PFSK-1 (cell line): ENCODE results near the gene LYL1.

Experiments used
- FOXP2 ChIP-seq: optimal IDR thresholded peaks from 2 replicates; pipeline ENCODE3; 2011; ENCODE audit warnings: borderline replicate concordance, control low read depth, inconsistent platforms; ENCODE audit not compliant: insufficient read depth; ENCODE audit errors: extremely low read length, extremely low read depth
- POLR2AphosphoS5 ChIP-seq: IDR thresholded peaks from 2 replicates; pipeline ENCODE4 v1.6.1; 2012; ENCODE audit warnings: low read depth, mild to moderate bottlenecking, control low read depth, low read length, moderate library complexity
- REST ChIP-seq, 2 experiments: IDR thresholded peaks; 2 replicates each; pipeline versions ENCODE4 v1.6.1 to v1.8.0; 2011 to 2012; ENCODE audit warnings: low read depth in 2 of 2, low read length in 2 of 2, control low read depth in 1 of 2, inconsistent platforms in 1 of 2, mild to moderate bottlenecking in 1 of 2, moderate library complexity in 1 of 2; ENCODE audit not compliant: insufficient read depth in 1 of 2
- SIN3A ChIP-seq: IDR thresholded peaks from 2 replicates; pipeline ENCODE4 v1.6.1; 2012; ENCODE audit warnings: mild to moderate bottlenecking, low read length, moderate library complexity, borderline replicate concordance; ENCODE audit not compliant: insufficient read depth
- TAF1 ChIP-seq: IDR thresholded peaks from 2 replicates; pipeline ENCODE4 v1.6.1; 2012; ENCODE audit warnings: low read length, control low read depth, borderline replicate concordance; ENCODE audit not compliant: insufficient read depth

GRCh38 chr19:13077240-13077639 is 25.4 kb downstream of the LYL1 start:
- TF ChIP-seq SIN3A (no peak), TAF1 (no peak), REST (IDR thresholded peaks at IDR 0.05; ENCODE audit: insufficient read depth in 1 of 2, low read depth in 2 of 2, low read length in 2 of 2) (no peak), POLR2AphosphoS5 (no peak), FOXP2 (no peak)
